Measurements from ENCODE around the gene OSMR. TPM values are rescaled to one million over a fixed set of nuclear protein-coding genes. Genes with fewer than 3 reads are reported as not detected.

Gene OSMR
- polyA plus RNA-seq, 1 donor from 2014 or later, result not detected

DNA sequence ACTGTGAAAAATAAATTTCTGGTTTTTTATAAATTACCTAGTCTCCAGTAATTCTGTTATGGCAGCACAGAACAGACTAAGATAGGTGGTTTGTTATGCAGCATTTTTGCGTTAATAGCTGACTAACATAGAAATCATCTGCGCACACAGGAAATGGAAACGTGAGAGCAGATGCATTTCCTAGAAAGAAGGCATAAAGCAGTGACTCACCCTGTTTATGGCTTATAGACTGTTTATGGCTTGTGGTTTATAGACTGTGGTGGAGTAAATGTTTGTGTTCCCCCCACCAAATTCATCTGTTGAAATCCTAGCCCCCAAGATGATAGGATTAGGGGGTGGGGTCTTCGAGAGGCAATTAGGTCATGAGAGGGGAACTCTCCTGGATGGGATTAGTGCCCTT is 18.3 kb upstream of the OSMR start:
- no peak overlapping the region for H3K4me3 ChIP-seq (ENCODE audit: low read length)
- H3K27ac ChIP-seq (ENCODE audit: low read length), result no peak overlapping the region
- H3K9me2 ChIP-seq (ENCODE audit: insufficient read depth, low read length), result no peaks in the 10 kb centered on the region
- no peak overlapping the region for H3K4me2 ChIP-seq (ENCODE audit: low read length)
- H3K9me3 ChIP-seq (ENCODE audit: low read length), result no peaks in the 10 kb centered on the region
- H4K20me1 ChIP-seq (ENCODE audit: insufficient read depth), result no peaks in the 10 kb centered on the region
- TF ChIP-seq MXI1 (conservative IDR thresholded peaks at IDR 0.05; ENCODE audit: poor library complexity, severe bottlenecking), result no peak
- TF ChIP-seq RAD21 (conservative IDR thresholded peaks at IDR 0.05), result no peak
- TF ChIP-seq EZH2 (IDR thresholded peaks at IDR 0.05; ENCODE audit: borderline replicate concordance, insufficient read depth, low read length, poor library complexity, severe bottlenecking), result no peak
- no peak for TF ChIP-seq EP300 (conservative IDR thresholded peaks at IDR 0.05; ENCODE audit: poor library complexity, severe bottlenecking)
- TF ChIP-seq POLR2AphosphoS5 (IDR thresholded peaks at IDR 0.05), result no peak
- no peak for TF ChIP-seq TAF1 (IDR thresholded peaks at IDR 0.05; ENCODE audit: low read depth)
- TF ChIP-seq SMC3 (conservative IDR thresholded peaks at IDR 0.05; ENCODE audit: poor library complexity), result no peak
- no peak for TF ChIP-seq REST (IDR thresholded peaks at IDR 0.05; ENCODE audit: borderline replicate concordance)
- no peaks in the 10 kb centered on the region for H3F3A ChIP-seq (ENCODE audit: insufficient read depth, low read length, poor library complexity, severe bottlenecking)
- H3K27me3 ChIP-seq (ENCODE audit: insufficient read depth, low read depth, low read length), result no peaks in the 10 kb centered on the region
- no peak overlapping the region for H3K9ac ChIP-seq (ENCODE audit: low read length)
- no peaks in the 10 kb centered on the region for H3K79me2 ChIP-seq (replicated peaks; ENCODE audit: insufficient read depth, low read length)
- H3K36me3 ChIP-seq (ENCODE audit: insufficient read depth, low read length), result no peaks in the 10 kb centered on the region
- H2AFZ ChIP-seq (ENCODE audit: low read depth, low read length), result no peak overlapping the region

DNA sequence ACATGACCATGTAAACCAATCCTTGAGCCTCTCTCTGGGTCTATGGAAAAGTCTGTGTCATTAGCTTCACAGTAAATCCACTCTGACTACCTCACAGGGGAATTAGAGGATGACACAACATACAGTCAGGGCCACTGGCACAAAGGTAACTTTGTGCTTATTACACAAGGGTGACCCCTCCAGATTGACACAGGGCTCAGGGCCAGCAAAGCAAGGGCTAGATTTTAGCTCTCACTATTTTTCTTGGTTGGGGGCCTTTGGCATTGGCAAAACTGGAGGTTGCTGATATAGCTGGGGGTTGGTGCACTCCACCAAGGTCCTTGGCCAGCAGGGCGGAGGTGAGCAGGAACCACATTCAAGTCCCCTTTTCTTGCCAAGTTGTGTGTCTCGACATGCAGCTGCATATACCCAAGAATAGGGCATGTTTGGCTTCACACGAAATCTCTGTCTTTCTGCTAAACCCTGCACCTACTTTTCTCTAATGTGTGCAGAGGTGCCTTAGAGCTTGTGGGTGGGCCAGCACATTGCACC is 15.2 kb upstream of the OSMR start:
- no peak overlapping the region for H3K27ac ChIP-seq (ENCODE audit: low read length)
- H2AFZ ChIP-seq (ENCODE audit: low read depth, low read length), result no peak overlapping the region
- H3F3A ChIP-seq (ENCODE audit: insufficient read depth, low read length, poor library complexity, severe bottlenecking), result no peaks in the 10 kb centered on the region
- H4K20me1 ChIP-seq (ENCODE audit: insufficient read depth), result no peaks in the 10 kb centered on the region
- no peak overlapping the region for H3K9ac ChIP-seq (ENCODE audit: low read length)
- no peak for TF ChIP-seq REST (IDR thresholded peaks at IDR 0.05; ENCODE audit: borderline replicate concordance)
- no peak for TF ChIP-seq TAF1 (IDR thresholded peaks at IDR 0.05; ENCODE audit: low read depth)
- no peak for TF ChIP-seq MXI1 (conservative IDR thresholded peaks at IDR 0.05; ENCODE audit: poor library complexity, severe bottlenecking)
- TF ChIP-seq EZH2 (IDR thresholded peaks at IDR 0.05; ENCODE audit: borderline replicate concordance, insufficient read depth, low read length, poor library complexity, severe bottlenecking), result no peak
- TF ChIP-seq EP300 (conservative IDR thresholded peaks at IDR 0.05; ENCODE audit: poor library complexity, severe bottlenecking), result no peak
- TF ChIP-seq, protein P1, sequence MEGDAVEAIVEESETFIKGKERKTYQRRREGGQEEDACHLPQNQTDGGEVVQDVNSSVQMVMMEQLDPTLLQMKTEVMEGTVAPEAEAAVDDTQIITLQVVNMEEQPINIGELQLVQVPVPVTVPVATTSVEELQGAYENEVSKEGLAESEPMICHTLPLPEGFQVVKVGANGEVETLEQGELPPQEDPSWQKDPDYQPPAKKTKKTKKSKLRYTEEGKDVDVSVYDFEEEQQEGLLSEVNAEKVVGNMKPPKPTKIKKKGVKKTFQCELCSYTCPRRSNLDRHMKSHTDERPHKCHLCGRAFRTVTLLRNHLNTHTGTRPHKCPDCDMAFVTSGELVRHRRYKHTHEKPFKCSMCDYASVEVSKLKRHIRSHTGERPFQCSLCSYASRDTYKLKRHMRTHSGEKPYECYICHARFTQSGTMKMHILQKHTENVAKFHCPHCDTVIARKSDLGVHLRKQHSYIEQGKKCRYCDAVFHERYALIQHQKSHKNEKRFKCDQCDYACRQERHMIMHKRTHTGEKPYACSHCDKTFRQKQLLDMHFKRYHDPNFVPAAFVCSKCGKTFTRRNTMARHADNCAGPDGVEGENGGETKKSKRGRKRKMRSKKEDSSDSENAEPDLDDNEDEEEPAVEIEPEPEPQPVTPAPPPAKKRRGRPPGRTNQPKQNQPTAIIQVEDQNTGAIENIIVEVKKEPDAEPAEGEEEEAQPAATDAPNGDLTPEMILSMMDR (IDR thresholded peaks at IDR 0.05; ENCODE audit: poor library complexity, severe bottlenecking), result no peak
- TF ChIP-seq SMC3 (conservative IDR thresholded peaks at IDR 0.05; ENCODE audit: poor library complexity), result no peak
- TF ChIP-seq POLR2AphosphoS5 (IDR thresholded peaks at IDR 0.05), result no peak
- no peak for TF ChIP-seq RAD21 (conservative IDR thresholded peaks at IDR 0.05)
- H3K4me2 ChIP-seq (ENCODE audit: low read length), result no peak overlapping the region
- no peaks in the 10 kb centered on the region for H3K27me3 ChIP-seq (ENCODE audit: insufficient read depth, low read depth, low read length)
- H3K79me2 ChIP-seq (replicated peaks; ENCODE audit: insufficient read depth, low read length), result no peaks in the 10 kb centered on the region
- H3K9me3 ChIP-seq (ENCODE audit: low read length), result no peaks in the 10 kb centered on the region
- no peaks in the 10 kb centered on the region for H3K36me3 ChIP-seq (ENCODE audit: insufficient read depth, low read length)
- no peak overlapping the region for H3K4me3 ChIP-seq (ENCODE audit: low read length)
- no peaks in the 10 kb centered on the region for H3K9me2 ChIP-seq (ENCODE audit: insufficient read depth, low read length)
